ENCODE measurements around the gene SPAG4.

The SPAG4 gene

DNA sequence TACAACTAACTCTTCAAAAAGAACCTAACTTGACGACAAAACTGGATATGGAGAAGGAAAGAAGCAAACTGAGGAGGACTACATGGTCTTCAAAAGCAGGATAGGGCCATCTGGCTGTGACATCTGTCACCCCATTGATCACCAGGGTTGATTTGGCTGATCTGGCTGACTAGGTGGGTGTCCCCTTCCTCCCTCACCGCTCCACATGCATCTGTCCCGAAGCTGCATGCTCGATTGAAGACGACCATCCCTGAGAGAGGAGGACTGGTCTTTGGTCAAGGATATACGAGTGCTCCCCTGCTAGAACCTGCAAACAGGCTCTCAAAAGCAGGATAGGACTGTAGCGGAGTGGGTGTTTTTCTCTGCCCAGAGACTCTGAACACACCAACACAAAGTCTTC lies 27.4 kb downstream of the SPAG4 start:
- peaks cover 35% of the 10 kb centered on the region for H3K36me3 ChIP-seq (ENCODE audit: low read depth)
- DNase-seq (ENCODE audit: low spot score) (no peak), ATAC-seq (ENCODE audit: low read depth) (no peak)
- no peak overlapping the region for H3K27ac ChIP-seq (ENCODE audit: poor library complexity, severe bottlenecking)
- TF ChIP-seq, protein P1, sequence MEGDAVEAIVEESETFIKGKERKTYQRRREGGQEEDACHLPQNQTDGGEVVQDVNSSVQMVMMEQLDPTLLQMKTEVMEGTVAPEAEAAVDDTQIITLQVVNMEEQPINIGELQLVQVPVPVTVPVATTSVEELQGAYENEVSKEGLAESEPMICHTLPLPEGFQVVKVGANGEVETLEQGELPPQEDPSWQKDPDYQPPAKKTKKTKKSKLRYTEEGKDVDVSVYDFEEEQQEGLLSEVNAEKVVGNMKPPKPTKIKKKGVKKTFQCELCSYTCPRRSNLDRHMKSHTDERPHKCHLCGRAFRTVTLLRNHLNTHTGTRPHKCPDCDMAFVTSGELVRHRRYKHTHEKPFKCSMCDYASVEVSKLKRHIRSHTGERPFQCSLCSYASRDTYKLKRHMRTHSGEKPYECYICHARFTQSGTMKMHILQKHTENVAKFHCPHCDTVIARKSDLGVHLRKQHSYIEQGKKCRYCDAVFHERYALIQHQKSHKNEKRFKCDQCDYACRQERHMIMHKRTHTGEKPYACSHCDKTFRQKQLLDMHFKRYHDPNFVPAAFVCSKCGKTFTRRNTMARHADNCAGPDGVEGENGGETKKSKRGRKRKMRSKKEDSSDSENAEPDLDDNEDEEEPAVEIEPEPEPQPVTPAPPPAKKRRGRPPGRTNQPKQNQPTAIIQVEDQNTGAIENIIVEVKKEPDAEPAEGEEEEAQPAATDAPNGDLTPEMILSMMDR (IDR thresholded peaks at IDR 0.05; ENCODE audit: poor library complexity, severe bottlenecking): no peak
- peaks cover 5% of the 10 kb centered on the region for H3K4me1 ChIP-seq (ENCODE audit: insufficient read depth, poor library complexity, severe bottlenecking)
- H3K27me3 ChIP-seq (ENCODE audit: insufficient read depth, poor library complexity, severe bottlenecking): no peaks in the 10 kb centered on the region
- no peak overlapping the region for H3K4me3 ChIP-seq (ENCODE audit: severe bottlenecking)
- no peaks in the 10 kb centered on the region for H3K9me3 ChIP-seq (ENCODE audit: severe bottlenecking)

DNA sequence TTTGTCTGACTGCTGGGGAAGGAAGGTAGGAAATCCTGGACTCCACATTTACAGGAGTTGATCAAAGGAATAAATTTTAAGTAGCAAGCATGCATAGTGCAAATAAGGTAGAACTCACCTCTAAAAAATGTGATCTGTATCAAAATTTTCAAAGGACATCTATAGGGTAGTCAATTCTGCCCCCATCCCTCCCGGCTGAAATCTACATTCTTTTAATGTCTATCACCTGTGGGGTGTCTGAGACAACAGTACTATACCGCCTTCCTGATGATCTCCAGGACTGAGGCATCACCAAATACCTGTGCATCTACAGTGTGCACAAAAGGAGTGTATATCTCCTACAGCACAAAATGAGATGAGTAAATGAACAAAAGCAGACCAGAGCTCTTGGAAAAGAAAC lies 29.2 kb downstream of the SPAG4 start:
- peak; percentile 6; the same call in 1 of the 3 replicates for ATAC-seq (ENCODE audit: low read depth)
- TF ChIP-seq, protein P1 (IDR thresholded peaks at IDR 0.05; ENCODE audit: poor library complexity, severe bottlenecking): no peak

DNA sequence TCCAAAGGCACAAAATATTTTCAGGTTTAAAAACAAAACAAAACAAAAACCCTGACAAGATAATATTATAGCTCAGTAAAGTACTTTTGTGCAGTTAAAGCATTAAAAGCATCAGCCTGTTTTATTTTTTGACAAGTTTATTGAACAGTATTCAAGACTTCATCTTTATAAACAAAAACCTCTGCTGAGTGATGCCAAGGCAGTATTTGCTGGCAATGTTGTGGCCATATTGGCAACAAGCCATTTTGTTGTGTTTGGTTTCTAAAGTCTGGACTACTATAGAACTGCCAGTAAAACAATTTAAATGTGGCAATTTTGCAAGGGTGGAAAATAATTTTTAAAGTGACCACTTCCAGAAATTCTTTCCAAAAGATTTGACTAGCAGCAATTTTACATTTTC lies 33.2 kb downstream of the SPAG4 start:
- peaks cover 5% of the 10 kb centered on the region for H3K4me1 ChIP-seq (ENCODE audit: insufficient read depth, poor library complexity, severe bottlenecking)
- no peak overlapping the region for H3K4me3 ChIP-seq (ENCODE audit: severe bottlenecking)
- TF ChIP-seq, protein P1 (IDR thresholded peaks at IDR 0.05; ENCODE audit: poor library complexity, severe bottlenecking): no peak
- no peaks in the 10 kb centered on the region for H3K27me3 ChIP-seq (ENCODE audit: insufficient read depth, poor library complexity, severe bottlenecking)
- no peaks in the 10 kb centered on the region for H3K9me3 ChIP-seq (ENCODE audit: severe bottlenecking)
- no peak overlapping the region for H3K27ac ChIP-seq (ENCODE audit: poor library complexity, severe bottlenecking)
- peaks cover 81% of the 10 kb centered on the region for H3K36me3 ChIP-seq (ENCODE audit: low read depth)
- no peak for ATAC-seq (ENCODE audit: low read depth)
- DNase-seq (ENCODE audit: low spot score): no peak

More for the DNA sequence above, 29.2 kb downstream of the SPAG4 start:
- peaks cover 5% of the 10 kb centered on the region for H3K4me1 ChIP-seq (ENCODE audit: insufficient read depth, poor library complexity, severe bottlenecking)
- H3K27me3 ChIP-seq (ENCODE audit: insufficient read depth, poor library complexity, severe bottlenecking): no peaks in the 10 kb centered on the region
- no peaks in the 10 kb centered on the region for H3K9me3 ChIP-seq (ENCODE audit: severe bottlenecking)
- peaks cover 48% of the 10 kb centered on the region for H3K36me3 ChIP-seq (ENCODE audit: low read depth)
- no peak overlapping the region for H3K4me3 ChIP-seq (ENCODE audit: severe bottlenecking)
- DNase-seq (ENCODE audit: low spot score): no peak
- no peak overlapping the region for H3K27ac ChIP-seq (ENCODE audit: poor library complexity, severe bottlenecking)

DNA sequence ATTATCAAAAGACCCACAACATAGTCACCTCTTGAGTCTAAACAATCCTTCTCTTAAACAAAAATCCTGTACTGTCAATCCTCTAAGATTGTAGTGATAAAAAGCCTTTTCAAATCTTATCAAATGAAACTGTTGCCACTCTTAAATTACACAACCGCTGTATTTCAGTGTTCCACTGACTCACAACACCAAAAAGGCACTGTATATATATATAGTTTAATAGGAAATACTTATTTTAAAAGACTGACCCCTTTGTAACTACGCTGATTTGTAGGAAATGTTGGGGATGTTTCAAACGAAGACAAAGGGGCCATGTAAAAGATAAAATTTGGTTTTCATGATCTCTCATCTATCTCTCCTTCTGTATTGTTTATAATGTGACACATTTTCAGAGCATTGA lies 35.0 kb downstream of the SPAG4 start:
- ATAC-seq (ENCODE audit: low read depth) (no peak), DNase-seq (ENCODE audit: low spot score) (no peak)
- peaks cover under 1% of the 10 kb centered on the region for H3K4me1 ChIP-seq (ENCODE audit: insufficient read depth, poor library complexity, severe bottlenecking)
- TF ChIP-seq, protein P1 (IDR thresholded peaks at IDR 0.05; ENCODE audit: poor library complexity, severe bottlenecking): no peak
- no peak overlapping the region for H3K4me3 ChIP-seq (ENCODE audit: severe bottlenecking)
- no peak overlapping the region for H3K27ac ChIP-seq (ENCODE audit: poor library complexity, severe bottlenecking)
- H3K9me3 ChIP-seq (ENCODE audit: severe bottlenecking): no peaks in the 10 kb centered on the region
- peaks cover 81% of the 10 kb centered on the region for H3K36me3 ChIP-seq (ENCODE audit: low read depth)
- H3K27me3 ChIP-seq (ENCODE audit: insufficient read depth, poor library complexity, severe bottlenecking): no peaks in the 10 kb centered on the region

DNA sequence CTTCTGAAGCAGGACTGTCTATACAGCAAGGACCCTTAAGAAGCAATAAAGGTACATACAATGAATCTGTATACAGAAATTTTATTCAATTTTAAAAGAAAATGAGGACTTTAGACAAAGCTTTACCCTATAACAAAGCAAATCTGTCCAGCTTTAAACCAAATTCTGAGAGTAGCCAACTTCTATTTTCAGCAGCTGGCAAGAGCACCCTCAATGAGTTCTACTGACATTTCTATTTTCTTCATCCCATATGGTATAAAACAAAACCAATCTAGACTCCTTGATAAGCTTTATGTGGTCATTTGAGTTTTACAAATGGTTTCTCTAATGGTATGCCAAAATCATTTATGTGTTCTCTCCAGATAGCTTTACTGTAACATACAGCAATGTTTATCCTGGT lies 36.3 kb downstream of the SPAG4 start:
- no peak overlapping the region for H3K4me3 ChIP-seq (ENCODE audit: severe bottlenecking)
- no peak for DNase-seq (ENCODE audit: low spot score)
- no peaks in the 10 kb centered on the region for H3K9me3 ChIP-seq (ENCODE audit: severe bottlenecking)
- no peak for ATAC-seq (ENCODE audit: low read depth)
- no peaks in the 10 kb centered on the region for H3K4me1 ChIP-seq (ENCODE audit: insufficient read depth, poor library complexity, severe bottlenecking)
- TF ChIP-seq, protein P1 (IDR thresholded peaks at IDR 0.05; ENCODE audit: poor library complexity, severe bottlenecking): no peak
- H3K36me3 ChIP-seq (ENCODE audit: low read depth): peaks cover 91% of the 10 kb centered on the region
- no peaks in the 10 kb centered on the region for H3K27me3 ChIP-seq (ENCODE audit: insufficient read depth, poor library complexity, severe bottlenecking)
- H3K27ac ChIP-seq (ENCODE audit: poor library complexity, severe bottlenecking): no peak overlapping the region

Data from RWPE2 (cell line).